Lung (tissue), 12 donors: ENCODE measurements around the gene ACP7. TPM values are rescaled to one million over a fixed set of nuclear protein-coding genes. Genes with fewer than 3 reads are reported as not detected.

ENCODE experiments used
- ATAC-seq: fragments of 200-7000 bp; cut with Tn5 transposase; one replicate; pipeline ENCODE4 v1.9.1; 2020; ENCODE audit warnings: moderate number of reproducible peaks; ENCODE audit not compliant: insufficient read depth, low FRiP score
- DNase-seq, 3 donors: peaks; one replicate each; pipeline ENCODE4 v3.0.0-alpha.2; 2013 to 2017
- H3K27ac ChIP-seq, 2 donors: one replicate each; pipeline ENCODE4 v1.5.1; 2013; ENCODE audit warnings: mild to moderate bottlenecking in 2 of 2, moderate library complexity in 2 of 2, control low read depth in 1 of 2, inconsistent platforms in 1 of 2, low read depth in 1 of 2, low read length in 1 of 2
- H3K27me3 ChIP-seq, 3 donors: one replicate each; pipeline ENCODE4 v1.5.1; 2013; ENCODE audit warnings: low read length in 2 of 3; ENCODE audit not compliant: control insufficient read depth in 3 of 3, insufficient read depth in 3 of 3
- H3K36me3 ChIP-seq, 4 donors: one replicate each; pipeline ENCODE4 v1.5.1; 2013; ENCODE audit warnings: low read length in 4 of 4, mild to moderate bottlenecking in 1 of 4, moderate library complexity in 1 of 4; ENCODE audit not compliant: control insufficient read depth in 4 of 4, insufficient read depth in 4 of 4
- H3K4me1 ChIP-seq, 5 donors: one replicate each; pipeline ENCODE4 v1.5.1; 2013; ENCODE audit warnings: low read length in 5 of 5, mild to moderate bottlenecking in 2 of 5, moderate library complexity in 1 of 5; ENCODE audit not compliant: control insufficient read depth in 5 of 5, insufficient read depth in 5 of 5
- H3K4me3 ChIP-seq: one replicate; pipeline ENCODE4 v1.5.1; 2013; ENCODE audit warnings: mild to moderate bottlenecking, control low read depth, moderate library complexity
- H3K9ac ChIP-seq, 2 donors: one replicate each; pipeline ENCODE4 v1.5.1; 2013; ENCODE audit warnings: low read length in 2 of 2, control low read depth in 1 of 2; ENCODE audit not compliant: insufficient read depth in 1 of 2
- H3K9me3 ChIP-seq, 4 donors: one replicate each; pipeline ENCODE4 v1.5.1; 2013; ENCODE audit warnings: low read length in 3 of 4, mild to moderate bottlenecking in 1 of 4, moderate library complexity in 1 of 4; ENCODE audit not compliant: control insufficient read depth in 4 of 4, insufficient read depth in 3 of 4
- WGBS, 2 donors: extraction: QIAGEN DNeasy Blood & Tissue Kit; methylation state at CpG; one replicate each; pipeline ENCODE4 v1.1.7; 2013; 5-methylcytosine and 5-hydroxymethylcytosine counted together
- polyA plus RNA-seq, 2 donors: library from polyadenylated mRNA; stranded (reverse); fragments of 200-250 nt; gene quantifications; one replicate each; pipeline ENCODE4 v1.2.1, GENCODE V29; 2013
- total RNA-seq, 2 donors: library from RNA; depleted of rRNA in 1 of 2; stranded (reverse); fragments of >200 nt in 1 of 2; gene quantifications; one replicate each; pipeline ENCODE4 v1.2.1, GENCODE V29; 2014 to 2021
- TF ChIP-seq, protein P1 (sequence below): IDR thresholded peaks from 2 replicates; pipeline ENCODE4 v1.5.1; 2012; ENCODE audit warnings: mild to moderate bottlenecking; ENCODE audit errors: control extremely low read depth, extremely low read depth
- donor health status: control.
- donor health status: control.
- donor health status: Bipolar disorder and iron deficiency.
- donor health status: healthy.
- donor health status: DM: yes; HTN: yes; CAD: no.

The ACP7 gene
- total and polyA plus RNA-seq, 4 donors = 0.03 TPM; not detected in 3

DNA sequence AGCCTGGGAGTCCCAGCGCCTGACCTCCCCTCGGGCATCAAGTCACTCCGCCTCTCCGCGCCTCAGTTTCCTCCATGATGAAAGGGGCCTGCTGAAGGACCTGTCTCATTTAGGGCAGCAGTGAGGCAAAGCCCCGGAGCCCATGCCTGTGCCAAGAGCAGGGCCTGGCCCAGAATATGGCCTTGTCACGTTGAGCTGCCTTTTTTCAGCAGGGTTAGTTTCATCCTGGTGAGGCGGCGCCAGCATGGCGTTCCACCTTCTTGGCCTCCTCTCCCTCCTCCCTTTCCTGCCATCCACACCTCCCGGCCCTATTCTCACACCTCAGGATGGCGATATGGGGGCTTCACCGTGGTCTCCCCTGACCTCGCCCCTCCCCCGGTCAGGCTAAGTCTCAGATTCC is 71.6 kb downstream of the ACP7 start:
- TF ChIP-seq, protein P1, sequence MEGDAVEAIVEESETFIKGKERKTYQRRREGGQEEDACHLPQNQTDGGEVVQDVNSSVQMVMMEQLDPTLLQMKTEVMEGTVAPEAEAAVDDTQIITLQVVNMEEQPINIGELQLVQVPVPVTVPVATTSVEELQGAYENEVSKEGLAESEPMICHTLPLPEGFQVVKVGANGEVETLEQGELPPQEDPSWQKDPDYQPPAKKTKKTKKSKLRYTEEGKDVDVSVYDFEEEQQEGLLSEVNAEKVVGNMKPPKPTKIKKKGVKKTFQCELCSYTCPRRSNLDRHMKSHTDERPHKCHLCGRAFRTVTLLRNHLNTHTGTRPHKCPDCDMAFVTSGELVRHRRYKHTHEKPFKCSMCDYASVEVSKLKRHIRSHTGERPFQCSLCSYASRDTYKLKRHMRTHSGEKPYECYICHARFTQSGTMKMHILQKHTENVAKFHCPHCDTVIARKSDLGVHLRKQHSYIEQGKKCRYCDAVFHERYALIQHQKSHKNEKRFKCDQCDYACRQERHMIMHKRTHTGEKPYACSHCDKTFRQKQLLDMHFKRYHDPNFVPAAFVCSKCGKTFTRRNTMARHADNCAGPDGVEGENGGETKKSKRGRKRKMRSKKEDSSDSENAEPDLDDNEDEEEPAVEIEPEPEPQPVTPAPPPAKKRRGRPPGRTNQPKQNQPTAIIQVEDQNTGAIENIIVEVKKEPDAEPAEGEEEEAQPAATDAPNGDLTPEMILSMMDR = no peak
- no peak for DNase-seq
- no peaks in the 10 kb centered on the region for H3K36me3 ChIP-seq
- H3K9me3 ChIP-seq = no peaks in the 10 kb centered on the region
- peaks cover 0 to 50% (median 39%) of the 10 kb centered on the region in 5 donors for H3K4me1 ChIP-seq
- H3K27ac ChIP-seq = no peak overlapping the region
- no peak overlapping the region for H3K4me3 ChIP-seq
- WGBS, 2 donors = 81 to 89% methylated on average over 15 of the region's 15 CpGs
- H3K27me3 ChIP-seq = no peaks in the 10 kb centered on the region
- no peak overlapping the region for H3K9ac ChIP-seq
- no peak for ATAC-seq

DNA sequence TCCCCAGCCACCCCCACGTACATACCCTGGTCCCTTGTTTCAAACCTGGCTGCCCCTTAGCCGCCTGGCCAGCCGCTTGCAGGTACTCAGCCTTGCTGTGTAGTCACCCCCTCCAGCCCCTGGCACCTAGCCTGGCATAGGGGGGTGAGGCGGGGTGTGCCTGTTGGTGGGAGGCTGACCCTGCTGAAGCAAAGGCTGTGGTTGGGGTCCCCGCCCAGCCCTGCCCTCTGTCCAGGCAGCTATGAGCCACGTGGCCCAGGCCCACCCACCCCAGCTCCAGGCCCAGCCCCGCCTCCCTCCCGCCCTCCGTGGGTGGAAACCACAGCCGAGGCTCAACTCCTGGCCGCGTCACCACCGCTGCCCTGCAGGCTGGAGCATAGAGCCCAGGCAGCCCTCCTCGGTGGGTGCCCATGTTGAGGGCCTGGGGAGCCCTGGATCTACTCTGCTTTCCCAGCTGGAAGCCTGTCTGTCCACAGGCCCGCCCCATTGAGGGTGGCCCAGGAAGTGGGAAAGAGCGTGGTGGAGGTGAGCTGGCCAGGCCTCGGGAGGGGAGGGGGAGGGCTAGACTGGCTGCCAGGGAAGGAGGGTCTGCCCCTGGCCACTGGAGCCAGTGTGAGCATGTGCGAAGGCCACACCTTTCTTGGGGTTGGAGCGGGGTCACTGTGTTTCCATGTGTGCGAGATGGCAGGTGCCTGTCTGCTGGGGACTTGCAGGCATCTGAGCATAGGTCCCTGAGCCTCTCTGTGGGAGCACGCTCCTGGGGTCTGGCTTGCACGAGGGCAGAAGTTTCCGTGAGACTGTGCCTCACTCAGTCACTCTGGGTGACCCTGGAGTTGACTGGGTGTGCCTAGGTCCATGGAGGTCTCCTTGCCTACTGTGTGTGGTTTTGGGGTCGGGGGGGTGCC is 72.4 kb downstream of the ACP7 start:
- Histone ChIP-seq H3K27me3 (no peaks in the 10 kb centered on the region), H3K36me3 (no peaks in the 10 kb centered on the region), H3K4me1 (peaks cover 0 to 52% (median 37%) of the 10 kb centered on the region in 5 donors), H3K9me3 (no peaks in the 10 kb centered on the region), H3K4me3 (no peak overlapping the region), H3K9ac (no peak overlapping the region), H3K27ac (peak overlapping the region in 1 of 2 donors; percentile 75)
- ATAC-seq = peak; percentile 27
- WGBS, 2 donors = 36 to 52% methylated on average over 21 to 24 of the region's 24 CpGs
- DNase-seq = no peak
- TF ChIP-seq, protein P1 = no peak

DNA sequence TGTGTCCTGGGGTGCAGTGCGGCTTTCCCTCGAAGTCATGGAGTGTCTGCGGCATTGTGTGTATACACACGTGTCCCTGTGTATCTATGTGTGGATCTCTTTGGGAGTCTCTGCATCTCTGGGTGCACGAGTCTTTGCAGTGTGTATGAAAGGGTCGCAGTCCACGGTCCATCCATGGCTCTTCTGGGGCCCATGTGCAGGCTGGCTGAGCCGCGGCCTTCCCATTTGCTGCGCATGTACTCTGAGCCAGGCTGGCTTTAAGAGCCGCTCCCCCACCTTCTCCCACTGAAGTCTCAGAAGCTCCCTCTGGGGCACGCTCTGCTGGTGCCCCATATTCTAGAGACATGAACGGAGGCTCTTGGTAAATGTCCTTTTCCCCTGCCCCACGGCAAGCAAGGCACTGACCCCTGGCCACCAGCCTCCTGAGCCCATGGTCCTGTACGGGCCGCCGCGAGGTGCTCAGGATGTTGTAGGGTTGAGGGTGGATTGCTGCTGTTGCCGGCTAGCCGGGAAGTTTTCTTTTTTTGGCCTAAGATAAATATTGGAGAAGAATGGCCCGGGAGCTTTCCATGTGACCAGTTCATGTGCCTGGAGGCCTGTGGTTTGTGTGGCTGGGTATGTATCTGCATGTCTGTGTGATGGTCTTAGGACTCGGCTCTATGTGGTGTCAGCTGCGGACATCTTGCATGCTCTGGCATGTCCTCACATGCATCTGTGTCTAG is 73.3 kb downstream of the ACP7 start:
- Histone ChIP-seq H3K27ac (peak overlapping the region in 1 of 2 donors; percentile 75), H3K9me3 (no peaks in the 10 kb centered on the region), H3K27me3 (no peaks in the 10 kb centered on the region), H3K4me3 (no peak overlapping the region), H3K36me3 (no peaks in the 10 kb centered on the region), H3K4me1 (peaks cover 0 to 52% (median 37%) of the 10 kb centered on the region in 5 donors), H3K9ac (no peak overlapping the region)
- WGBS, 2 donors = 56 to 79% methylated on average over 23 of the region's 23 CpGs
- DNase-seq (no peak), ATAC-seq (no peak)
- TF ChIP-seq, protein P1 = no peak
